NCI-H446 (cell line): Measurements from ENCODE around the gene CASTOR1.
"Not testable (repeated sequence)": the region's sequence is repeated elsewhere in the genome, so short reads cannot be mapped to it uniquely, and the experiment has no call there.

ENCODE experiments used
- DNase-seq, 2 experiments: peaks; one replicate each; lab custom pipeline; 2025; lab: John Stamatoyannopoulos, UW

The CASTOR1 gene

DNA sequence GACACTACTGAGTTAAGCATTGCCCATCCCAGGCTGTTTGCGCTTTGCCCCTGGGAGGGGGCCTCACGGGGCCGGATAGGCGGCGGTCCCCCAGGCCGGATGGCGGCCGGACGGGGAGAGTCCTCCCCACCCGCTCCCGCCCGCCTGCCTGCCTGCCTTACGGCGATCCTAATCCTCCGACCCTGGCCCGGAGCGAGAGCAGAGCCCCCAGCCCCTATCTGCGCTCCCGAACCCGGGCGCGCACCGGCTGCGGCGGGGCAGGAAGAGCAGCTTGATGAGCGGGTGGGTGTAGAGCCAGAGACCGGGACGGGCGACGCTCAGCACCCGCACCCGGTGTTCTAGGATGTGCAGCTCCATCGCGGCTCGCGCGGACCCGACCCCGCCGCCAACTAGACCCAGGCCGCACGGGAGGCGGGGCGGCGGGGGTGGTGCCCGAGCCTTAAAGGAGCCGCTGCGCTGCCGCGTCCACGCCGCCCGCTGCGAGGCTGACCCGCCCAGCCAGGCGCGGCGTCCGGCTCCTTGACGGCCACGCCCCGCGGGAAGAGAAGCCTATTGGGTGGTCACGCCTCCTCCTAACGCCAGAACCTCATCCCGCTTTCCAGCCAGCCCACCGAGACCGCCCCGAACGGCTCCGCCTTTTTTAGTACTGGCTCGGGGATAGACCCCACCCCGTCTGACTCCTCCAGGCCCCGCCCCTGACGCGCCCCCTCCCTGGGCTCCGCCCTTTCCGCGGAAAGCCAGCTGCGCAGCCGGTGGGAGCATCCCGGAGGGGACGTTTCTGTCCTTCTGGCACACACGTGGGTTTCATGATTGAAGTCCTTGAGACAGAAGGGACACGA, at the start of gene CASTOR1:
Gene CASTOR1 (minus strand): TSS at position 365 of the 839 bp plus-strand sequence. CDS start 8 bp downstream, at position 357.
- DNase-seq: peak; percentile 92 to 98

DNA sequence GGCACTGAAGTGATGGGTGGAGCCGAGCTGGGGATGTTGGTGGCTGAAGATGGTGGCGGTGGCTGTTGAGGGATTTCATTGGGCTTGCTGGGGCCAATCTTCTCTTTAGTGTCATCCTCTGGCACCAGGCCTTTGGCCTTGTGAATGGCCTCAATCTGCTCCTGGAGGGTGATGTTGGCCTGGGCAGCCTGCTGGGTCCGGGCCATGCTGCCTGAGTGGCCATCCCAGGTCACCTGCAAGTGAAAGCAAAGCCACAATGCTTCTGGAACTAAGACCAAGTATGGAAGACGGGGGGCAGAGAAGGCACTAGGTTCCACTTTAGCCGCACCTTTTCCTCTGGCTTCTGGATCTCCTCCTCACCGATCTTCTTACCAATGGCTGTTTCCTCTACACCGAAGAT, 49.5 kb upstream of the CASTOR1 start:
- DNase-seq: no peak

DNA sequence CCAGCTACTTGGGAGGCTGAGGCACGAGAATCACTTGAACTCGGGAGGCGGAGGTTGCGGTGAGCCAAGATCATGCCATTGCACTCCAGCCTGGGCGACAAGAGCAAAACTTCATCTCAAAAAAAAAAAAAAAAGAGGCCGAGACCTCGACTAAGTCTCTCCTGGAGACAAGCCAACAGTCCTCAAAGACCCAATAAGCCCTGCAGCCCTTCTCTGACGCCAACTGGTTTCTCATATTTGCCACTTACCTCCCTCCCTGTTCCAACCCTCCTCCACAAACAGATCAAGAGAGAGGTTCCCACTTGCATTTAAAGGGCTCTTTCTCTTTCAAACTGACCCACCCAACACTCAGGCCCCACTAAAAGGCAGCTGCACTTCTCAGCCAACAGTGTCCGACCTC, 49.0 kb upstream of the CASTOR1 start:
- not testable (repeated sequence) for DNase-seq

DNA sequence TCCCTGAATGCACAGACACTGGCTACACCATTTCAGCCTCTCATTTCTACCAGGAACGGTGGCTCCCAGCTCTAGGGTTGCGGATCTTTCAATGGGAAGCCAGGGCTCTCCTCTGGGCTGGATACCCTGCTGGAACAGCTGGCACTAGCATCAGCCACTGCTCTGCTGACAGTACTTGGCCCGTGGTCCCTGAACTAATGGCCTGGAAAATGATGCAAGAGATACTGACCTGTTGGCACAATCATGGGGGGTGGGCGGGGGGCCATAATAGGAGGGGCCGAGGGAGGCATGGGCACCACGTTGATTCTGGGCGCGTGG, 48.1 kb upstream of the CASTOR1 start:
- peak in 1 of 2 experiments; percentile 62 for DNase-seq

DNA sequence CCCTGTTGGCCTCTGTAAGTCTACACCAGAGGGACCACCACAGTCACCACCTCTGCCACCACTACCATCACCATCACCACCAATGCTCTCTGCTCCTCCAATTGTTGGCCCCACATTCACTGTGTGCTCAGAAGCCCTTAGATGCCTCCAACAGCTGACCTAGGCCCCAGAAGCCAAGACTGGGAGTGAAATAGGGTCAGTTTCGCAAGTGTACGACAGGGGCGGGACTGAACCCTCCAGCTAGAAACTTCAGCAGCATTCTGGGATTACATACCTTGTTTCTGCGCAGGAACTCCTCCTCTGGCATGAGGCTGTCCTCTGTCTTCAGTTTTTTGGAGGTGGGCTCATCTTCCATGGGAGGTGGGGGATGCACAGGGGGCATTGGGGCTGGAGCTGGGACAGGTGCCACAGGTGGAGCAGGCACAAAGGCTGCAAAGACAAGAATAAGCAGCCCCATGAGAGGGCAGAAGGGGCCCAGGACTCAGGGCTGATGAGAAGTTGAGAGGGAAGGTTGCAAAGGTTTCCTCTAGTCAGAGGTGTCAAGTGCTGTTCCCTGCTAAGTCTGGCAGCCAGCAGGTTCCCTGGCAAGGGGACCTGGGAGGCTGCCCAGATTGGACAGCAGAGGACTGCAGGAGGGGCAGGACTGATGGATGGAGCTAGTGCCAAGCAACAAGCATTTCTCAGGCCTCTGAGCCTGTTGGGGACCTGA, 47.6 kb upstream of the CASTOR1 start:
- peak in 1 of 2 experiments; percentile 62 for DNase-seq

DNA sequence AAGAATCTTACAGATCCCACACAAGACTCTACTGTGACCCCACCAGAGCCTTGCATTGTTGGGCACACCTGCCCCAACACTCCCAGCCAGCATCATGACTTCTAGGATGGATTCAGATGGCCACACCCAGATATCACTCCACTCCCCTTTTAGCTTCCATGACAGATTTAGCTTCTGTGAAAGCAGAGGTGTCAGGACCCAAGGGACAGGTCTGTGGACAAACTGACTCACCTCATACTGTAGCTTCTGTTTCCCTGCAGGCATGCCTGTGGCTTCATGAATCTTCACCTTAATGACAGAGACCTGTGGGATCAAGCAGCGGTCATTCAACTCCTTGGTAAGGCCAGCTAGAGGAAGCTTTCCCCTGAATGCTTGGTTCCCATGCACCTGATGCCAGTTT, 45.9 kb upstream of the CASTOR1 start:
- DNase-seq: no peak

DNA sequence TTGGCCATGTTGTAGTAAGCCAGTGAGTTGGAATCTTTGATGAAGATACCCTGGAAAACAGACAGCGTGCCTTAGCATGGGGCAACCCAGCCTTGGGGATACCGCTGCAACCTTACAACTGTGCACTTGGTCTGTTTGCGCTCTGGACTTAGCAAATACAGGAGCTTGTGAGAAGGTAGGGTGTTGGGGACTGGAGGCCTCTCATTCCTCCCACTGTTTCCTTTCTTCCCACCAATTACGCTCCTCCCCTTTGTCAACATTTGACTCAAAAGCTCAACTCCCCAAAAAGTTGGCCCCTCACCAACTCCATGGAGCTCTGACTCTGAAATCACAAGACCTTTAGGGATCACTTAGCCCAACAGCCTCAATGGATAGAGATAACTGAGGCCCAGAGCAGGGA, 45.3 kb upstream of the CASTOR1 start:
- no peak for DNase-seq

DNA sequence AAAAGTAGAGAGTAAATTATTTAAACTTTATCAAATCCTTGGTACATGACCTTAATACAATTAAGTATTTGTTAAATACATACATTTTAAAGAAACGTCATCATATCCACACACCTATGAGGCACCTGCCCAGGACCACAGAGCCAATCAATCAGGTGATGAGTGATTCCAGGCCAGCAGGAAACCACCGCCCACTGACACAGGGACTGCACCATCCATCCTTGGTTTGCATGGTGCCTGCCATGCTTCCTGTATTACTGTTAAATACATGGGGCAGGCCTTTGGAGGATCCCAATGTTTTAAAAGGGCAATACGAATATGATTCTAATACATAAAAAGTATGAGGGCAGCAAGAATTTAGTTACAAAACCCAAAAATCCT, 44.4 kb upstream of the CASTOR1 start:
- no peak for DNase-seq

DNA sequence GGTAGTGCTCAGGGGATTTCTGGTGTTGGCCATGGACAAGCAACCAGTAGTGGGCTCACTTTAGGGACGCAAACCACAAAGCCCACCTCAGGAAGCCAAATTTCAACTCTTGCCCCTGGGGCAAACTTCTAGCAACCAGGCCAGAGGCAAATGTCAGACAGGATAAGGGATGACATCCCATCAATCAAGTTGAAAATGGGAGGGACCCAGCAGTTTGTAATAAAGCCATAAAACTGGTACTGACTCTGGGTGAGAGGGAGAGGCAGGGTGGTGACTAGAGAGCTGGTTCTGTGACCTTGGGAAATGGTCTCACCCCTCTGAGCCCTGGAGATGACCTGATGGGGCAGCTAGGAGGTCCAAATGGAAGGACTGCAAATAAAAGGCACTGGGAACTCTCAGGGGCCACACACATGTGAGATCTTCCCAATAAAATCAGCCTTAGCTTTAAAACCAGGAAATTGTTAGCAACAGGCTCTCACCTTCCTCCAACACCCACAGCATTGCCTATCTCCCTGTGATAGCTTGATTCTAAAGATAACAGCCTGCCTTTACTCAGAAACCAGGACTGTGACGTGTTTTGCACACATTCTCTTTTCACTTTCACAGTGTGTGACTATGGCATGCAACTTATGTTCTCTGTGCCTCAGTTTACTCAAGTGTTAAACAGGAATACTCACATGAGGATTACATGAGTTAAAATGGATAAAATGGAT, 43.8 kb upstream of the CASTOR1 start:
- no peak for DNase-seq

DNA sequence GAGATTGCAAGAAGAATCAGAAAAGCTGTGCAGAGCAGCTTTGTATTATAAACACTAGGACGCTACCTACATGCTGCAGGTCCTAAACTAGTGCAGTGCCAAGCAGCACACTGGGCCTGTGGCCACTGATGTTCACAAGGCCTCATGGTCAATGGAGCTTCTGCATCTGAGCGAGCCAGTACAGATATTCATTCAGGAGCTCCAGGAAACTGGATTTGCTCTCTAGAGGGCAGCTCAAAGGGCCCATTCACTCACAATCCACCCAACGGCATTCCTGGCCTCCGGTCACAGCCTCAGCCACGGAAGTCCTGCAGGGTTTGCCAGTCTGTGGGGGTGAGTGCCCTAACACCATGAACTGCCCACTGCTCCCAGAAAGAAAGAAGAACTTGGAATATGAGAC, 43.2 kb upstream of the CASTOR1 start:
- DNase-seq: no peak

DNA sequence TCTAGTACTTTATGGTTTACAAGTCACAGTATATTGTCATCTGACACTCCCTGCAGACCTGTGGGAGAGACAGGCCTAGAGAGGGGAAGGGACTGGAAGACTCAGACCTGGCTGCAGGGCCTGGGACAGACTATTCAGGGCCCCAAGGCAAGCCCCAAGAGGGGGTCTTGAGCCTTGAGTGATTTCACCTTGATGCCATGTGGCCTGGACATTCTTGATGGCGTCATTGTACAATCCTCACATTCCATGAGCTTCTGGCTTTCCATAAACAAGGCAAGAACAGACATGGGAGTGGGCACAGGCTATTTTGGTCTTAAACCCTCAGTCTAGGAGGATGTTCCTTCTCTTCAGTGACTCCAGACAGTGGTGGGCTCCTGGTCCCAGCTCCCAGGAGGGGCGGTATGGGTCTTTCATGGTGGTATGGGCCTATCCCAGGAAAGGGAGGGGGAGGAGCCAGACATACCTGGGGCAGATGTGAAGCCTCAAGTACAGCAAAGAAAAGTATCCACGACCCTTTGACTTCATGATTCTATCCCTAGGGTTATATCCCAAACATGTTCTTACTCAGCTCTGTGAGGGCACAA, 39.3 kb upstream of the CASTOR1 start:
- no peak for DNase-seq

DNA sequence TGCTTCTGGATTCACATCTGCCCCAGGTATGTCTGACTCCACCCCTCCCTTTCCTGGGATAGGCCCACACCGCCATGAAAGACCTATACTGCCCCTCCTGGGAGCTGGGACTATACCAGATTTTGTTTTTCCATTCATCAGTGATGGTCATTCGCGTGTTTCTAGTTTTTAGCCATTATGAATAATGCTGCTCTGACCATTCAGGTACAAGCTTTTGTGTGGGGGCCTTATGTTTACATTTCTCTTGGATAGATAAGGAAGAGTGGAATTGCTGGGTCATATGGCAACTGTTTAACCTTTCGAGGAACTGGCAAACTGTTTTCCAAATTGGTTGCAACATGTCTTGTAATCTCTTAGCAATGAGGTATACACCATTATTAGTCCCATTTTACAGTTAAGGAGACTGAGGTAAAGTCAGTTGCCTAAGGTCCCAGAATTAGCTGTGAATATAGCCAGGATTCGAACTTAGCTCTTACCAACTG, 38.6 kb upstream of the CASTOR1 start:
- DNase-seq: no peak

DNA sequence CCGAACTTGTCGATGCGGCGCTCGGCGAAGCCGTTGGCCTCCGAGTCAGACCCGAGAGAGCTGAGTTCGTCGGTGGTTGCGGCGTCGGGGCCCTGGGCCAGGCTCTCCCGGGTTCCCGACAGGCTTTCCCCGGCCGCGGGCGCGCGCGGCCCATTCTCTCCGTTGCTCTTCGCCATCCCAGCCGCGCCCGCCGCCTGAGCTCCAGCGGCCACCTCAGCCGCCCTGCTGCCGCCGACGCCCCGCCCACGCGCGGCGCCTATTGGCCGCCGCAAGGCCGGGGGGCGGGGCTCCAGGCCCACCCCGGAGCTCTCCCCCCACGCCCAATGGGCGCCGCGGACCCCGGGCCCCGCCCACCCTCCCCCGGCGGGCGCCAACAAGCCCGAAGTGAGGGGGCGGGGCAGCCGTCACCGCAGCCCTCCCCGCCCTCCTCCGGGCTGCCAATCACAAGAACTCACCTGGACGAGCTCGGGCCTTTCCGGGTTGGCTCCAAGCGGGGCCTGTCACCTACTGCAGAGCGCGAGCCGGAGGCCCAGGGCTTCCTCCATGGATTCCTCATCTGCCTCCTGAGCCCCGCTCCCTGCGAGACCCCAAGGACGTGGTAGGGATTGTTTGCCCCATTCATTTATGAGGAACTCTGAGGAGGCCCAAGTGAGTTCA, 37.5 kb upstream of the CASTOR1 start, which contains the start of gene TBC1D10A:
Gene TBC1D10A (minus strand): TSS at position 236 of the 657 bp plus-strand sequence. CDS start 60 bp downstream, at position 176.
- peak; percentile 78 to 95 for DNase-seq

DNA sequence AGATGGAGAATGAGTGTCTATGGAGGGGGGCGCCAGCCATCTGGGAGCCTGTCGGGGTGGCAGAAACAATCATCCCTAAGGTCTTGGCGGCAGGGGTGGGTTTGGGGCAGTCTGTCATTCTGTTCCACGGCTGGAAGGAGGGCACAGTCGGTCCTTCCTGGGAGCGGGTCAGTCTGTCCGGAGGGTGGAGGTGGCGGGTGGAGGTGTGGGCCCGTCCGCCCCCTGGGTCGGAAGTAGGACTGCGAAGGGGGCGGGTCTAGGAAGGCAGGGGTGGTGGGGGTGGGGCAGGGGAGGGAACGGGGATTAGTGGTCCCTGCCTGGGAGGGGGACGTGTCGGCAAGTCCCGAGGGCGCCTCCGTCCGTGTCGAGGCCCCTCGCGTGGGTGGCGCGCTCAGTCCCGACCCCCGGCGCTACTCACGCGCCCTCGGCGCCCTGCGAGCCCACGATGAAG, 37.0 kb upstream of the CASTOR1 start:
- no peak for DNase-seq

DNA sequence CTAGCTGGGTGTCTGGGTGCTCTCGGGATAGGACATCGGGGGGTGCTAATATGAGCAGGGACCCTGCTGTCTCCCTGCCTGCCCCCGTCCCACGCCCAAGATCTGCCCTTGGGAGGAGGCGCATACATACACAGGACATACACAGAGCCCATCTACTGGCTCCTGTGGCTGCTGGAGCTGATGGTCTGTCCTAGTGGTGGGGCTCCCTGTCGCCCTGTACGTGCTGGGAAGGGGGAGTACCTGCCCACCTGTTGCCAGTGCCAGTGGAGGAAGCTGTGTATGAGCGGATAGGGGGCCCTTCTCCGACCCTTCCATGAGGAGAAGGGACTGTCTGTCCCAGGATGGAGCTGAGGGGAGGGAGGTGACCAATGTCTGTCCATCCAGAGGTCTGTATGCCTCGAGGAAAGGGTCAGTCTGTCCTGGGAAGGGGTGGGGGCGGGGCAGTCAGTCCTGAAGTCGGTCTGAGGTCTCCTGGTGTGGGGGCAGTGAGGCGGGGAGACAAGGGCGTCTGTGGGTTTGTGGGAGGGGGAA, 36.5 kb upstream of the CASTOR1 start:
- DNase-seq: no peak

DNA sequence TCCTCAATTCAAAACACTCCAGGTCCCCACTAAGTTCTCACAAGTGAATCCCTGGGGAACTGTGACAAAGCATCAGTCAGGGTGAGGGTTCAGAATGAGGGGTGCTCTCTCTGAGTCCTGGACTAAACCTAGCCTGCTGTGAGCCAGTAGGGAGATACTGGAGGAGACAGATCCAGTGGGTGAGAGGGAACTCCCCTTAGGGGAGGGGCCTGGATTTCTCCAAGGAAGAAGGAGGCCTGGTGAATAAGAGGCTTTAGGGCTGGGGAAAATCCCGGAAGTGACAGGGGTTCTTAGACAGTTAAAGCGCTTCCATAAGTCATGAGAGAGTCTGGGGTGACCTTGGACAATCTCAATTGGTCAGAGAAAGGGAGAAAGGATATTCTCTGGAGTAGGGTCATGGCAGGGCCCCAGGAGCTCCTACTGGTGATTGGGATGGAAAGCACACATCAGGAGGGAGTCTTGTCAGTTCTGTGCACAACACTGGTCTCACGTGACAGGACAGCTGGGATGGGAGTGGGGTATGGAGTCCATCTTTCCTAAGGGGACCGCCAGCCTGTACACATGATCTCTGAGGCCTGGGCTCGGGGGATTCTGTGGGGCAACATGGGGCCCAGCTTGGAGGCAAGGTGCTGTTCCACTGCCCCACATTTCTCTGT, 35.9 kb upstream of the CASTOR1 start:
- DNase-seq: no peak

DNA sequence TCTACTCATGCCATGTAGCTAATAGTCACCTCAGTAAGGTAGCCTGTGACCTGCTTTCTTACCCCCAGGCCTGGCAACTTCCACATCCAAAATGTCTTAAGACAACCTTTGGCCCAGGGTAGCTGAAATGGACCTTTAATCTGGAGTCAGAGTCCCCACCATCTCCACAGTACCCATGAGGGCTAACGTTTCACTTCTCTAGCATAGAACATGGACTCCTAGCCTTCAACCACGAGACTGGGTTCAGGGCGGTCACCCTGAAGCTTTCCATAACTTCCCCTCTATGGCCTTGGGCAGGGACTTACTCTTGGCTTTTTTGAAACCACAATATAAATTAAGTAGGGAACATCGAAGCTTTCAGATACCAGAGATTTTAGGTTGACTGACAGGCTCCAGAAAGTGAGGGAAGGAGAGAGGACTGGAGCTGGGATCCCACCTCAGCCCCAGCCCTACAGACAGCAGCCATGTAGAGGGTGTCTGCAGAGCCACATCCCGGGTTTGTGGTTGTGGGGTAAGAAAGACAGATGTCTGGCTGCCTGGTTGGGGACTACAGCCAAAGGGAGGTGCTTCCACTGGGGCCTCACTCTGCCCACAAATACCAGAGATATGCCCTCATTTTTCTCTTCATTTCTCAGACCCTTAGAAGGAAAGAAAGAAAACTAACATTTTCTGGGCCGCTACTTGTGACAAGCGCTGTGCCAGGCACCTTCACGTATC, 34.9 kb upstream of the CASTOR1 start:
- no peak for DNase-seq

DNA sequence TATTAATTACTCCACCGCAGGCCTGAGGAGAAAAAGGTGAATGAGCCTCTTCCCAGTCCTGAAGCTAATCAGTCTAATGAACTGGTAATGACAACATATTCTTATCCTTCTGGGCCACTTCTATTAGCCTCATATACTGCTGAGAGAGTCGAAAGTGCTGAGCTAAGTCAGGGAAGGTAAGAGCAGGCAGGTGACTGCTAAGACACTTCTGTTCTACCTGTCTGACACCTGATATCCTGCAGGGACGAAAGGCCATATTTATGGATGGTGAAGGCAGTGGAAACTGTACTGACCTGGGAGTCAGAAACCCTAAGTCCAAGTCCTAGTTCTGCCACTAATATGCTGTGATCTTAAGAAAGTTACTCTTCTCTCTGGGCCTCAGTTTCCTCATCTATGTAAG, 33.9 kb upstream of the CASTOR1 start:
- DNase-seq: no peak

DNA sequence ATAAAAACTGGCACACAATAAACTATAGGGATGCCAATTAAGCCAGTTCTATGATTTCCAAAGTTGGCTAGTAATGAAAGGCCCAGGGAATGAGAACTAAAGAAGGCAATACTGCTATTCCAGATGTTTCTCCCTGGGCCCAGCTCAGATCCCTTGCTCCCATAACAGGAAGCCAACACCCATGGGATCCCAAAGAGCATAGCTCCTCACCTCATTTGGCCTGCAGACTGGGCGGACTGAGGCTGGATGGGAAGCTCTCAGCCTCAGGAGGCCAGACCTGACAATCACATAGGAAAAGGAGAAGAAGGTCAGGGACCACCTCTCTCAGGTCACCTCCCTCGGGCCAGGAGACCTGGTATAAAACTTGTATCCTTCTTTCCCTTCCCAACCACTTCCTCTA, 32.2 kb upstream of the CASTOR1 start:
- no peak for DNase-seq

DNA sequence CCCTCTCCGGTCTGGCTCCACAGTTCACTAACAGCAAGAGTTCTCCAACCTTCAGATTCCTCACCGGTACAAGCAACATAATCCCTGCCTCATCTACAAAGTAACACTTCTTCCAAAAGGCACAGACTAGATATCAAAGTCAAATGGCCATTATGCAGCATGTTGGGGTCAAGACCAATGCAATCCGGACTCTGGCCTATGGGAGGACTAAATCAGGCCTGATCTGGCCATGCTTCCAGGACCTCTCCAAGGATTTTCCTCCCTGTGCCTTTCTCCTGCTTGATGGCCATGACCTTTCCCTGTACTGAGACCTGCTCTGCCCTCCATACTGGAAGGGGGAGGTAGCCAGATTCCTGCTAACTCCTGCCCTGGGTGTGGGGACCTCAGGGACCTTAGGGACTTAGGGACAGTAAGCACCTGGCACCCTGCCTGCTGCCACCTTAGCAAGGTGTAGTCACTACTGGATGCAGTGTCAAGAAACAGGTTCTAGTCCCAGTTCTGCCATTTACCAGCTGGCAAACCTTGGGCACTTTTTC, 30.8 kb upstream of the CASTOR1 start:
- DNase-seq: no peak
